SK-N-SH (cell line): ENCODE data around the gene TRIM54.

ENCODE experiments used
- EZH2phosphoT487 ChIP-seq: fragments of 200-600 bp; sonication (generic); IDR thresholded peaks from 2 replicates; pipeline ENCODE4 v1.6.1; 2017; ENCODE audit warnings: low read depth, mixed run types, mild to moderate bottlenecking, antibody characterized with exemption, moderate library complexity, borderline replicate concordance
- JUND ChIP-seq: IDR thresholded peaks from 2 replicates; pipeline ENCODE4 v1.4.0; 2012
- NFIC ChIP-seq: IDR thresholded peaks from 2 replicates; pipeline ENCODE4 v1.4.0; 2012; ENCODE audit warnings: borderline replicate concordance
- RFX5 ChIP-seq: IDR thresholded peaks from 2 replicates; pipeline ENCODE4 v1.6.1; 2012; ENCODE audit warnings: mild to moderate bottlenecking, improper control_type of control experiment, low read length
- RXRA ChIP-seq: IDR thresholded peaks from 2 replicates; pipeline ENCODE4 v1.4.0; 2012; ENCODE audit warnings: low read depth, mild to moderate bottlenecking, borderline replicate concordance
- TCF12 ChIP-seq: IDR thresholded peaks from 2 replicates; pipeline ENCODE4 v1.4.0; 2012
- TF ChIP-seq, protein P1 (sequence below): fragments of 200-600 bp; sonication (generic); IDR thresholded peaks from 2 replicates; pipeline ENCODE4 v1.6.1; 2017; ENCODE audit warnings: antibody characterized with exemption, mild to moderate bottlenecking, moderate library complexity
- TF ChIP-seq, protein P2 (sequence below): fragments of 150-350 bp; IDR thresholded peaks from 2 replicates; pipeline ENCODE4 v1.6.1; 2016; ENCODE audit warnings: mild to moderate bottlenecking, low read depth, low read length

DNA sequence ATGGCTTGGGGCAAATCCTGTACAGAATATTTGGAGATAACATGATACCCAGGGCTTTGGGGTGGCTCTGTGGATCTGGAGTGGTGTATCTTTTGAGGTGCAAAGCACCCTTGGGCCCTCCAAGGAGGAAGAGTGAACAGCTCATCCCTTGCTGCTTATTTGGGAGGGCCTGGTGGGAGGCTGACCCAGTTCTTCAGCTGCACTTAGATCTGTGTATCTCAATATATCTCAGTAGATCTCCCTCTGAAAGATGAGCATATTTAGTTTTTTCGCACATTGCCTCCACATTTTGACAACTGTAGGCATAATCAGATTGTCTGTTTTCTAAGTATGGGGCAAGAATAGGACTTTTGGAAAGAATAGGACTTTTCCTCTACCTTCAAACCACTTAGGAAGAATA, 2.8 kb downstream of the TRIM54 start:
- TF ChIP-seq JUND (no peak), NFIC (no peak), TCF12 (no peak), EZH2phosphoT487 (no peak), RXRA (no peak), RFX5 (no peak)
- TF ChIP-seq, protein P1, sequence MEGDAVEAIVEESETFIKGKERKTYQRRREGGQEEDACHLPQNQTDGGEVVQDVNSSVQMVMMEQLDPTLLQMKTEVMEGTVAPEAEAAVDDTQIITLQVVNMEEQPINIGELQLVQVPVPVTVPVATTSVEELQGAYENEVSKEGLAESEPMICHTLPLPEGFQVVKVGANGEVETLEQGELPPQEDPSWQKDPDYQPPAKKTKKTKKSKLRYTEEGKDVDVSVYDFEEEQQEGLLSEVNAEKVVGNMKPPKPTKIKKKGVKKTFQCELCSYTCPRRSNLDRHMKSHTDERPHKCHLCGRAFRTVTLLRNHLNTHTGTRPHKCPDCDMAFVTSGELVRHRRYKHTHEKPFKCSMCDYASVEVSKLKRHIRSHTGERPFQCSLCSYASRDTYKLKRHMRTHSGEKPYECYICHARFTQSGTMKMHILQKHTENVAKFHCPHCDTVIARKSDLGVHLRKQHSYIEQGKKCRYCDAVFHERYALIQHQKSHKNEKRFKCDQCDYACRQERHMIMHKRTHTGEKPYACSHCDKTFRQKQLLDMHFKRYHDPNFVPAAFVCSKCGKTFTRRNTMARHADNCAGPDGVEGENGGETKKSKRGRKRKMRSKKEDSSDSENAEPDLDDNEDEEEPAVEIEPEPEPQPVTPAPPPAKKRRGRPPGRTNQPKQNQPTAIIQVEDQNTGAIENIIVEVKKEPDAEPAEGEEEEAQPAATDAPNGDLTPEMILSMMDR = no peak
- TF ChIP-seq, protein P2, sequence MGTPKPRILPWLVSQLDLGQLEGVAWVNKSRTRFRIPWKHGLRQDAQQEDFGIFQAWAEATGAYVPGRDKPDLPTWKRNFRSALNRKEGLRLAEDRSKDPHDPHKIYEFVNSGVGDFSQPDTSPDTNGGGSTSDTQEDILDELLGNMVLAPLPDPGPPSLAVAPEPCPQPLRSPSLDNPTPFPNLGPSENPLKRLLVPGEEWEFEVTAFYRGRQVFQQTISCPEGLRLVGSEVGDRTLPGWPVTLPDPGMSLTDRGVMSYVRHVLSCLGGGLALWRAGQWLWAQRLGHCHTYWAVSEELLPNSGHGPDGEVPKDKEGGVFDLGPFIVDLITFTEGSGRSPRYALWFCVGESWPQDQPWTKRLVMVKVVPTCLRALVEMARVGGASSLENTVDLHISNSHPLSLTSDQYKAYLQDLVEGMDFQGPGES = no peak
